ENCODE results near the gene DOK3.
A peak's percentile ranks its signal among the peaks of the same experiment; 100 is the strongest.

DOK3 gene

GRCh38 chr5:177462021-177462670, 47.5 kb downstream of the DOK3 start:
- peak in 1 of 2 donors; percentile 64 for DNase-seq

GRCh38 chr5:177459819-177460628, 49.6 kb downstream of the DOK3 start:
- DNase-seq = no peak

- no peak for DNase-seq
Observed at GRCh38 chr5:177459357-177459756, 50.3 kb downstream of the DOK3 start.

GRCh38 chr5:177458912-177459350, 50.7 kb downstream of the DOK3 start:
- DNase-seq = no peak

GRCh38 chr5:177457852-177458681, 51.6 kb downstream of the DOK3 start:
- DNase-seq = no peak

GRCh38 chr5:177456976-177457851, 52.4 kb downstream of the DOK3 start:
- DNase-seq = peak; percentile 77 to 88

- DNase-seq = no peak
Observed at GRCh38 chr5:177456591-177456964, 53.0 kb downstream of the DOK3 start.

- peak; percentile 91 to 93 for DNase-seq
Observed at GRCh38 chr5:177455661-177456590, 53.7 kb downstream of the DOK3 start.

GRCh38 chr5:177455036-177455660, 54.5 kb downstream of the DOK3 start:
- peak; percentile 92 to 93 for DNase-seq

GRCh38 chr5:177454397-177455035, 55.1 kb downstream of the DOK3 start:
- peak; percentile 96 to 97 for DNase-seq

GRCh38 chr5:177453852-177454396, 55.7 kb downstream of the DOK3 start:
- DNase-seq = peak in 1 of 2 donors; percentile 62

GRCh38 chr5:177452688-177453638, 56.7 kb downstream of the DOK3 start:
- no peak for DNase-seq

Measured in CD4-positive, alpha-beta T cell treated with Interleukin-1 beta for 1 hour (primary cell).